ENCODE data around the gene SLC26A8.

SLC26A8 gene, protein sequence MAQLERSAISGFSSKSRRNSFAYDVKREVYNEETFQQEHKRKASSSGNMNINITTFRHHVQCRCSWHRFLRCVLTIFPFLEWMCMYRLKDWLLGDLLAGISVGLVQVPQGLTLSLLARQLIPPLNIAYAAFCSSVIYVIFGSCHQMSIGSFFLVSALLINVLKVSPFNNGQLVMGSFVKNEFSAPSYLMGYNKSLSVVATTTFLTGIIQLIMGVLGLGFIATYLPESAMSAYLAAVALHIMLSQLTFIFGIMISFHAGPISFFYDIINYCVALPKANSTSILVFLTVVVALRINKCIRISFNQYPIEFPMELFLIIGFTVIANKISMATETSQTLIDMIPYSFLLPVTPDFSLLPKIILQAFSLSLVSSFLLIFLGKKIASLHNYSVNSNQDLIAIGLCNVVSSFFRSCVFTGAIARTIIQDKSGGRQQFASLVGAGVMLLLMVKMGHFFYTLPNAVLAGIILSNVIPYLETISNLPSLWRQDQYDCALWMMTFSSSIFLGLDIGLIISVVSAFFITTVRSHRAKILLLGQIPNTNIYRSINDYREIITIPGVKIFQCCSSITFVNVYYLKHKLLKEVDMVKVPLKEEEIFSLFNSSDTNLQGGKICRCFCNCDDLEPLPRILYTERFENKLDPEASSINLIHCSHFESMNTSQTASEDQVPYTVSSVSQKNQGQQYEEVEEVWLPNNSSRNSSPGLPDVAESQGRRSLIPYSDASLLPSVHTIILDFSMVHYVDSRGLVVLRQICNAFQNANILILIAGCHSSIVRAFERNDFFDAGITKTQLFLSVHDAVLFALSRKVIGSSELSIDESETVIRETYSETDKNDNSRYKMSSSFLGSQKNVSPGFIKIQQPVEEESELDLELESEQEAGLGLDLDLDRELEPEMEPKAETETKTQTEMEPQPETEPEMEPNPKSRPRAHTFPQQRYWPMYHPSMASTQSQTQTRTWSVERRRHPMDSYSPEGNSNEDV

DNA sequence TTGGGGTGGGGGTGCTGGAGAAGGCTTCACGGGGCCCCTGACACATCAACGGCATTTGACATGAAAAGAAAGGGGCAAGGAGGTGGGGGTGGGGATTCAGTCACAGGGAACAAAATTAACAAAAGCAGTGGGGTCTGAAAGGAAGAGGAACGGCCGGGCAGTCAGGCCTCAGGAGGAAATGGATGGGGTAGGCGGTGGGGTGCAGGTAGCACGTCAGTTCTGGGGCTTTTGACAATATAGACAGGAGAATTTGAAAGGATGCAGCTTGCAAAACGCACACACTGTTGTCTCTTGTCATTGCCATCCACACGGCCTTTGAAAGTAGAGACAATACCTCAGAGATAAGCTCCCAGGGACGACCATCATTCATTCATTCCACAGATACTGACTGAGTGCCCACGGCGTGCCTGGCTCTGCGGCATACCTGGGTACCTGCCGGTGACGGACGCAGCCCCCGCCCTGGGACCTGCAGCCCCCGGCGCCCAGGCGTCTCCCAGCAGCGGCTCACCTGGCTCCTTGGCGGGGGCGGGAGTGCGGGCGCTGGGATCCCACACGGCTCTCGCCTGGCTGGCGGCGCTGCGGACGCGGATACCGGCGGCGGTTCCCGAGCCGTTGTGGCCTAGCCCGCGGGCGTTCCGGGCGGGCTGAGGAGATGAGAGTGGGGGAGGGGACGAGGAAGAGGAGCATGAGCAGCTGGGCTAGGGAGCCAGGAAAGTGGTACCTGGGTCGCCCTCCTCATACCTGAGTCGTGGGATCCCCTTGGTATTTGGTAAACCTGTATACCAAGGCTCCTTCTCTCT, at the start of gene SLC26A8:
Gene SLC26A8, minus strand, starts transcription at position 646 of the 800 bp plus-strand sequence. CDS start 4,934 bp downstream, outside the sequence.
- DNase-seq (ENCODE audit: low read depth, low spot score) = peak; percentile 24

DNA sequence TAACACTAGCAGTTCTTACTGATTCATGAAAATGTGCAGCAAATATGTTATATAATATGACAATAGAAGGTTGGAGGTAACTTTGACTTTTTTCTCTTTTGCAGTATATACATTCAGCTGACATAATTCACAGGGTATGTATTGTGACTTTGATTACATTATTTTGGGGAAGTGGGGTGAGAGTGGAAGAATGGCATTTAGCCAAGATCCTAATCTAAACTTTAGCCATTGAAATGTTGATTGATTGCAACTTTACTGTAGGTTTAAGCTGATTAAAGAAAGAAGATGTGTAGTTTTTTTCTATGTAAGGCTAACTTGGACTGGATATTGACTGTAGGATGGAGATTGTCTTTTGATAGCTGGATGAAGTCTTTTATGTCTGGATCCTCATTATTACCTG, 49.1 kb upstream of the SLC26A8 start:
- no peak for DNase-seq (ENCODE audit: low read depth, low spot score)

GRCh38 chr6:36072681-36073080, 48.2 kb upstream of the SLC26A8 start:
- no peak for DNase-seq (ENCODE audit: low read depth, low spot score)

- DNase-seq (ENCODE audit: low read depth, low spot score) = no peak
Observed at GRCh38 chr6:36071714-36072113, 47.3 kb upstream of the SLC26A8 start.

GRCh38 chr6:36071281-36071680, 46.8 kb upstream of the SLC26A8 start:
- DNase-seq (ENCODE audit: low read depth, low spot score) = no peak

GRCh38 chr6:36070252-36070651, 45.8 kb upstream of the SLC26A8 start:
- DNase-seq (ENCODE audit: low read depth, low spot score) = no peak

- DNase-seq (ENCODE audit: low read depth, low spot score) = no peak
Observed at GRCh38 chr6:36069573-36069972, 45.1 kb upstream of the SLC26A8 start.

- no peak for DNase-seq (ENCODE audit: low read depth, low spot score)
Observed at GRCh38 chr6:36068586-36068985, 44.1 kb upstream of the SLC26A8 start.

GRCh38 chr6:36068012-36068392, 43.6 kb upstream of the SLC26A8 start:
- no peak for DNase-seq (ENCODE audit: low read depth, low spot score)

DNA sequence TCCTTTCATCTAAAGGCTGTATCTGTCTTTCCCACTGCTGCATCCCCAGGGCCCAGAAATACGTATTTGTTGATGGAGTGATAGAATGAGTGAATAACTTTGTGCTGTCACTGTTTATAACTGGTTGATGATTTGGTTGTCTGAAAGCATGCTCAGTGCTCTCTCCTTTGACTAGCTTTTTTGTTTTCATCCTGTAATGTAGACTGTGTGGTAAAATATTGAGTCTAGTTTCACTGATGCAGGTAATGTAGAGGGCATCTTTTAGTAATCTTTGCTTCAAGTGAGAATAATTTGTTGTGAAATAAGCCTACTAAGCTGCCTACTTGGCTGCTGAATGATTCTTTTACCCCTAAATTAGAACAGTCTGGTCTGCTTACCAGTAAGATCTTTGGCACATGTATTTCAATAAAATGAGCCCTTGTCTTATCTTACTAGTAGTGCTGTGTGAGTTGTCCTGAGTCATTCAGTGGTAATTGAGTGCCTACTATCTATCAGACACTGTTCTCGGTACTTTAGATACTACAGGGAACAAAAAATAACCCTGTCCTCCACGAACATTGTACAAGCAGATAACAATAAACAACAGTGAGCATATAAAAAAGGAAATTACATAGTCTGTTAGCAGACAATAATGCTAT, 43.1 kb upstream of the SLC26A8 start:
- no peak for DNase-seq (ENCODE audit: low read depth, low spot score)

DNA sequence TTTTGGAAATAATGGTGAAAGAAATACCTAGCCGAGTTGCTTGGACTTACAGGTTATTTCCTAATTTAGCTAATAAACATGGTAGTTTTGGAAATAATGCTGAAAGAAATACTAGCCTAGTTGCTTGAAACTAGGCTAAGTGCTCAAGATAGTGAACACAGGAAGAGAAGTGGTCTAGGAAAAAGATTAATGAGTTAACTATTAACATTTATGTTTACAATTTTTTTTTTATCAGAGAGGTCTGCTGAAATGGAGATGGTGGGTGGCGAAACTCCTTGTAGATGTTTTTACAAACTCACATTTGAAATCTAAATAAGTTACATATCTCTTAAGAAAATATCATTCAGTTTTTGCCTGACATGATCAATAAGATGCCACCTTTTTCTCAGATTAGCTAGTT, 42.4 kb upstream of the SLC26A8 start:
- no peak for DNase-seq (ENCODE audit: low read depth, low spot score)

- no peak for DNase-seq (ENCODE audit: low read depth, low spot score)
Observed at GRCh38 chr6:36065916-36066315, 41.5 kb upstream of the SLC26A8 start.

DNA sequence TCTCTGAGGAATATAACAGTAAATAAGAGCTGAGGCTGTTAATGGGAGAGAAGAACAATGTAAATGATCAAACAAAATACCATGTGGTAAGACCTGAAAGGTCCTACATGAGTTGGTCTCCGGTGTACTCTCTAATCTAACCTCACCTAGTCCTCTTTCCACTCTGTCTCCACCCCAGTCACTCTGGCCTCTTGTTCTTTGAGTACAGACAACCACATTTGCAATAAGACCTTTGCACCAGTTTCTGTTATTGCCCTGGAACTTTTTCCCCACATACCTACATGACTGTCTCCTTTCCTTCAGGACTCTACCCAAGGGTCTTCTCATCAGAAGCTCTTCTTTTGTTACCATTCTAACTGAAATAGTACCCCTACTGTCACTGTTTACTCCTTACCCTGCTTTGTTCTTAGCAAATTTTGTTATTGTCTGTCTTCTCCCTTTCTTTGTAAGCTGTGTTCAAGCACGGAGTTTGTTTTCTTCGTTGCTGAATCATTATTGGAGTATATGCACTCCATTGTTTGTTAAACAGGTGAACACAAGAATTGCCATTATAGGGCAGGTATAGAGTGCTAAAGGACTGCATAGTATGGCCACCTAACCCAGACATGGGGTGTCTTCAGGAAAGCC, 40.4 kb upstream of the SLC26A8 start:
- no peak for DNase-seq (ENCODE audit: low read depth, low spot score)

DNA sequence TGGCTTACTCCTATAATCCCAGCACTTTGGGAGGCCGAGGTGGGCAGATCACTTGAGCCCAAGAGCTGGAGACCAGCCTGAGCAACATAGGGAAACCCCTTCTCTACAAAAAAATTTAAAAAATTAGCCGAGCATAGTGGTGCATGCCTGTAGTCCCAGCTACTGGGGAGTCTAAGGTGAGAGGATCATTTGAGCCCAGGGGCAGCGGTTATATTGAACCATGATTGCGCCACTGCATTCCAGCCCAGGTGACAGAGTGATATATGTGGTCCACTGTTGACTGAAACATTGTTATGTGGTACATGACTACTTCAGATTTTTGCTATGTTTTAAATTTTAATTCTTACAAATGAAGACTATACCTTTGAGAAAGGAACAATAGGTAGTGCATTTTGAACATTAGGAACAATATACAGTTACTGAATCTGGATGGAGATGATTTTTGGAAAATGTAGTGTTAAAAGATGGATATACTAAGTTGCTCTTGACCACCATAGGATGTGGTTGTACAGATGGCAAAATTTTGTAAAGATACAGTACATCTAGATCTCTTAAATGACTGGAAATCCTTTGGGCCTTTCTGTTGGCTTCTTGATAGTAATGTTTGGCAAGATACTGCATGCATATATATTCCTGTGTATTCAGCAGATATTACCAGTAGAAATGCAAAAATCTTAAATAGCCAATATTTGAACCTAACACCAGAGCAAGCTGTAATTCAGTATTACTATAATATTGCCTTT, 39.0 kb upstream of the SLC26A8 start:
- DNase-seq (ENCODE audit: low read depth, low spot score) = no peak

GRCh38 chr6:36062247-36062646, 37.8 kb upstream of the SLC26A8 start:
- DNase-seq (ENCODE audit: low read depth, low spot score) = no peak

- no peak for DNase-seq (ENCODE audit: low read depth, low spot score)
Observed at GRCh38 chr6:36061236-36061635, 36.8 kb upstream of the SLC26A8 start.

- DNase-seq (ENCODE audit: low read depth, low spot score) = no peak
Observed at GRCh38 chr6:36056178-36056577, 31.7 kb upstream of the SLC26A8 start.

- DNase-seq (ENCODE audit: low read depth, low spot score) = no peak
Observed at GRCh38 chr6:36054956-36055355, 30.5 kb upstream of the SLC26A8 start.

GRCh38 chr6:36054415-36054814, 30.0 kb upstream of the SLC26A8 start:
- no peak for DNase-seq (ENCODE audit: low read depth, low spot score)

GRCh38 chr6:36053878-36054277, 29.4 kb upstream of the SLC26A8 start:
- DNase-seq (ENCODE audit: low read depth, low spot score) = no peak
